ENCODE results near the gene CERS6.

- no peak for TF ChIP-seq ZBTB7A (tag by site-specific recombination; IDR thresholded peaks at IDR 0.05; ENCODE audit: low read depth)
- no peak for TF ChIP-seq ZNF148 (tag by site-specific recombination; IDR thresholded peaks at IDR 0.05; ENCODE audit: borderline replicate concordance)
- no peak for TF ChIP-seq SP2 (tag by site-specific recombination; IDR thresholded peaks at IDR 0.05)
- TF ChIP-seq ZNF274 (IDR thresholded peaks at IDR 0.05; ENCODE audit: low read length): no peak
- no peak for TF ChIP-seq ZNF274 (tag by site-specific recombination; IDR thresholded peaks at IDR 0.05; ENCODE audit: borderline replicate concordance)
Observed at GRCh38 chr2:168603439-168603961, 147.4 kb downstream of the CERS6 start.
